Breast epithelium (tissue), 4 donors: Measurements from ENCODE around the gene THBS1. TPM values are rescaled to one million over a fixed set of nuclear protein-coding genes. Genes with fewer than 3 reads are reported as not detected.

Experiments used
- DNase-seq, 2 donors: peaks; one replicate each; pipeline ENCODE4 v3.0.0-alpha.2; 2019; ENCODE audit warnings: low spot score in 2 of 2
- H3K27ac ChIP-seq, 2 donors: fragments of 200-600 bp; sonication (generic) in 1 of 2; one replicate each; pipeline ENCODE4 v1.5.1; 2016 to 2019; ENCODE audit warnings: mild to moderate bottlenecking in 1 of 2
- H3K27me3 ChIP-seq, 2 donors: fragments of 200-600 bp; sonication (generic) in 1 of 2; one replicate each; pipeline versions ENCODE4 v1.5.1 to v1.6.0; 2017 to 2019; ENCODE audit warnings: control low read depth in 1 of 2, mild to moderate bottlenecking in 1 of 2
- H3K36me3 ChIP-seq: fragments of 200-600 bp; one replicate; pipeline ENCODE4 v1.5.1; 2019
- H3K4me1 ChIP-seq, 2 donors: fragments of 200-600 bp; sonication (generic); one replicate each; pipeline ENCODE4 v1.5.1; 2016 to 2019; ENCODE audit warnings: control low read depth in 1 of 2
- H3K4me3 ChIP-seq, 3 donors: fragments of 200-600 bp; sonication (generic); 1 replicate in 2 of 3; 2 replicates in 1 of 3; pipeline ENCODE4 v1.5.1; 2016 to 2019; ENCODE audit warnings: mild to moderate bottlenecking in 3 of 3, moderate library complexity in 2 of 3
- H3K9me3 ChIP-seq, 2 donors: fragments of 200-600 bp; sonication (generic) in 1 of 2; one replicate each; pipeline ENCODE4 v1.5.1; 2016 to 2019; ENCODE audit warnings: control low read depth in 1 of 2
- CTCF ChIP-seq, 3 donors: fragments of 450-650 bp; IDR thresholded peaks; one replicate each; pipeline ENCODE4 v1.5.1; 2016 to 2017; ENCODE audit warnings: antibody characterized with exemption in 3 of 3, mild to moderate bottlenecking in 3 of 3, moderate library complexity in 3 of 3
- POLR2A ChIP-seq: fragments of 450-650 bp; IDR thresholded peaks from one replicate; pipeline ENCODE4 v1.6.1; 2016; ENCODE audit warnings: antibody characterized with exemption, mild to moderate bottlenecking, moderate library complexity
- POLR2AphosphoS5 ChIP-seq, 3 donors: sonication (generic); formaldehyde crosslinking; IDR thresholded peaks; one replicate each; pipeline ENCODE4 v1.6.1; 2017; ENCODE audit warnings: antibody characterized with exemption in 3 of 3
- intact Hi-C: fragments of 100-400 bp; cut with DNase I; formaldehyde crosslinking; loops from one replicate; pipeline ENCODE4 v1.15.1; 2023; ENCODE audit warnings: low total_unique reads
- total RNA-seq, 3 donors: library from RNA; depleted of rRNA; stranded (reverse); fragments of >200 nt; gene quantifications; one replicate each; pipeline ENCODE4 v1.1.0, GENCODE V29; 2016

THBS1 gene
- total RNA-seq, 3 donors from 2014 or later = 106 to 623 (median 386) TPM

GRCh38 chr15:39609166-39609916, 28.5 kb downstream of the THBS1 start:
- no peaks in the 10 kb centered on the region for H3K4me1 ChIP-seq
- H3K4me3 ChIP-seq = no peak overlapping the region
- no peak for TF ChIP-seq POLR2AphosphoS5 (IDR thresholded peaks at IDR 0.05)
- TF ChIP-seq POLR2A = no peak
- TF ChIP-seq CTCF (IDR thresholded peaks at IDR 0.05) = no peak
- no peak overlapping the region for H3K27ac ChIP-seq
- no peaks in the 10 kb centered on the region for H3K27me3 ChIP-seq
- H3K36me3 ChIP-seq = no peaks in the 10 kb centered on the region
- no peak for DNase-seq
- peaks cover 18 to 31% of the 10 kb centered on the region in 2 donors for H3K9me3 ChIP-seq
- intact Hi-C loops = no loop called here

- DNase-seq = no peak
- no peak overlapping the region for H3K27ac ChIP-seq
- intact Hi-C loops = no loop called here
- no peaks in the 10 kb centered on the region for H3K36me3 ChIP-seq
- TF ChIP-seq POLR2A (no peak), POLR2AphosphoS5 (IDR thresholded peaks at IDR 0.05) (no peak), CTCF (IDR thresholded peaks at IDR 0.05) (no peak)
- peaks cover 18 to 35% of the 10 kb centered on the region in 2 donors for H3K9me3 ChIP-seq
- H3K27me3 ChIP-seq = no peaks in the 10 kb centered on the region
- no peak overlapping the region for H3K4me3 ChIP-seq
- no peaks in the 10 kb centered on the region for H3K4me1 ChIP-seq
Observed at GRCh38 chr15:39610665-39611064, 29.8 kb downstream of the THBS1 start.

GRCh38 chr15:39613271-39613670, 32.4 kb downstream of the THBS1 start:
- no peak overlapping the region for H3K27ac ChIP-seq
- intact Hi-C loops = no loop called here
- TF ChIP-seq CTCF (IDR thresholded peaks at IDR 0.05) (no peak), POLR2AphosphoS5 (IDR thresholded peaks at IDR 0.05) (no peak), POLR2A (no peak)

GRCh38 chr15:39613861-39614260, 33.0 kb downstream of the THBS1 start:
- intact Hi-C loops = no loop called here
- Histone ChIP-seq H3K4me1 (no peaks in the 10 kb centered on the region), H3K36me3 (no peaks in the 10 kb centered on the region), H3K9me3 (peaks cover 18 to 35% of the 10 kb centered on the region in 2 donors), H3K27me3 (no peaks in the 10 kb centered on the region), H3K4me3 (no peak overlapping the region), H3K27ac (no peak overlapping the region)
- no peak for DNase-seq
- TF ChIP-seq CTCF (IDR thresholded peaks at IDR 0.05) (no peak), POLR2A (no peak), POLR2AphosphoS5 (IDR thresholded peaks at IDR 0.05) (no peak)

More at GRCh38 chr15:39613271-39613670, 32.4 kb downstream of the THBS1 start:
- Histone ChIP-seq H3K27me3 (no peaks in the 10 kb centered on the region), H3K4me1 (no peaks in the 10 kb centered on the region), H3K36me3 (no peaks in the 10 kb centered on the region), H3K4me3 (no peak overlapping the region), H3K9me3 (peaks cover 18 to 35% of the 10 kb centered on the region in 2 donors)
- no peak for DNase-seq

DNA sequence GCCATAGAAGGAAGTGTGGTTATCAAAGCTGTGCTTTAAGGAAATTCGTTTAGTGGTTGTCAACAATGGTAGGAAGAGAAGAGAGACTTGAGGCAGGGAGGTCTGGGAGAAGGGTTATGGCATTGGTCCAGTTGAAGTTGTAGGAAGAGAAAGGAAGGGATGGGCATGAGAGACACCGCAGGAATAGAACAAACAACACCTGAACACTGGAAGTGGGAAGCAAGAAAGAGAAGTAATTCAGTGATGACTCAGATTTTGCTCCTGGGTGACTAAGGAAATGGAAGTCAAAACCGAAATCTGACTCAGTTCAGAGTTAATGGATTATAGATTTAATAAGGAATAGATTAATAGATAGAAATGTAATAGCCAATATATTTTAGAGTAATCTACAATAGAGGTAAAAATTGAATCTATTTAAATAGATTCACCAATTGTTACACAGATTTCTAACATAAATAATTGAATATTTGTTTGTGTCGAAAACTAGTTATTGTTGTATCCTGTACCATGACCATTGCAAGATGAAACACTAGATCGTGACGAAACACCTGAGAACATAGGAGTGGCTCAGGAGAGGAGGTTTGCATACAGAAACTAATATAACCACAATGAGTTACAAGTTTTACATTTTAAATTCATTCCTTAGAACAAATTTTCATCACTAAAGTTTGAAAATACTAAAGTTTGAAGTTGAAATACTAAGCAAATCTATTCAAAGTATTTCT, 36.0 kb downstream of the THBS1 start:
- Histone ChIP-seq H3K27me3 (no peaks in the 10 kb centered on the region), H3K4me3 (peak overlapping the region in 1 of 3 donors; percentile 2), H3K36me3 (no peaks in the 10 kb centered on the region), H3K4me1 (no peaks in the 10 kb centered on the region), H3K27ac (peak overlapping the region in 1 of 2 donors; percentile 38), H3K9me3 (peaks cover 2 to 12% of the 10 kb centered on the region in 2 donors)
- TF ChIP-seq POLR2A (no peak), POLR2AphosphoS5 (IDR thresholded peaks at IDR 0.05) (no peak), CTCF (IDR thresholded peaks at IDR 0.05) (no peak)
- no peak for DNase-seq
- intact Hi-C loops = no loop called here
